Mammary epithelial cell (primary cell): ENCODE measurements around the gene GHRH.

Experiments
- CTCF ChIP-seq, 2 donors: IDR thresholded peaks in 1 of 2; conservative IDR thresholded peaks in 1 of 2; 2 replicates each; pipeline ENCODE4 v1.5.1; 2011 to 2012; ENCODE audit warnings: inconsistent platforms in 2 of 2, low read length in 2 of 2, mild to moderate bottlenecking in 2 of 2, control low read depth in 1 of 2, low read depth in 1 of 2; ENCODE audit not compliant: insufficient read depth in 1 of 2; ENCODE audit errors: extremely low read depth in 1 of 2
- EZH2 ChIP-seq: IDR thresholded peaks from 2 replicates; pipeline ENCODE4 v1.6.1; 2012; ENCODE audit warnings: low read length, inconsistent platforms, borderline replicate concordance

GRCh38 chr20:37260923-37261322, 691 bp downstream of the GHRH start:
- no peak for TF ChIP-seq CTCF (conservative IDR thresholded peaks at IDR 0.05 in 1 of 2, IDR thresholded peaks at IDR 0.05 in 1 of 2; ENCODE audit: extremely low read depth in 1 of 2, insufficient read depth in 1 of 2, low read depth in 1 of 2, low read length in 2 of 2)
- TF ChIP-seq EZH2 = no peak
